A673 (cell line): ENCODE data around the gene C3. TPM values are rescaled to one million over a fixed set of nuclear protein-coding genes. Genes with fewer than 3 reads are reported as not detected.

Experiments
- BruUV-seq: library from RNA; stranded (reverse); fragments of 400-500 nt; replicated peaks from 2 replicates; lab custom pipeline; 2021; lab: Mats Ljungman, UMichigan
- CTCF ChIA-PET: fragments of 300-600 bp; sonication (Branson Sonifier 250); formaldehyde crosslinking; loops from one replicate; lab custom pipeline; 2022; ENCODE audit warnings: antibody characterized with exemption; lab: Charles Lee
- POLR2A ChIA-PET: fragments of 300-600 bp; sonication (Branson Sonifier 250); formaldehyde crosslinking; loops from one replicate; lab custom pipeline; 2022; ENCODE audit warnings: antibody characterized with exemption; ENCODE audit not compliant: low non-redundant PET; lab: Charles Lee
- DNase-seq: peaks from one replicate; pipeline ENCODE4 v3.0.0-alpha.2; 2015; ENCODE audit warnings: low spot score
- H3K27ac ChIP-seq: fragments of 200-600 bp; sonication (generic); 2 replicates; pipeline ENCODE4 v1.5.1; 2016; ENCODE audit warnings: mixed run types, low read depth, mild to moderate bottlenecking, mixed read lengths, antibody characterized with exemption, low read length; ENCODE audit not compliant: poor library complexity, severe bottlenecking
- H3K27me3 ChIP-seq: fragments of 200-600 bp; sonication (generic); replicated peaks from 2 replicates; pipeline ENCODE4 v1.6.1; 2017; ENCODE audit warnings: mixed run types, low read depth, mild to moderate bottlenecking, mixed read lengths, antibody characterized with exemption, low read length; ENCODE audit not compliant: insufficient read depth, poor library complexity
- H3K36me3 ChIP-seq: fragments of 200-600 bp; sonication (generic); 2 replicates; pipeline ENCODE4 v1.6.1; 2016; ENCODE audit warnings: mixed run types, mild to moderate bottlenecking, mixed read lengths, antibody characterized with exemption, low read length; ENCODE audit not compliant: insufficient read depth, poor library complexity, severe bottlenecking
- H3K4me1 ChIP-seq: fragments of 200-600 bp; sonication (generic); 2 replicates; pipeline ENCODE4 v1.6.1; 2017; ENCODE audit warnings: mixed run types, mild to moderate bottlenecking, mixed read lengths, antibody characterized with exemption, low read length; ENCODE audit not compliant: insufficient read depth, poor library complexity, severe bottlenecking
- H3K4me3 ChIP-seq: fragments of 200-600 bp; sonication (generic); 2 replicates; pipeline ENCODE4 v1.5.1; 2016; ENCODE audit warnings: low read depth, mixed run types, mild to moderate bottlenecking, mixed read lengths, low read length; ENCODE audit not compliant: poor library complexity, severe bottlenecking
- H3K9me3 ChIP-seq: fragments of 200-600 bp; sonication (generic); 2 replicates; pipeline ENCODE4 v1.6.1; 2016; ENCODE audit warnings: mixed run types, low read depth, mild to moderate bottlenecking, mixed read lengths, antibody characterized with exemption, low read length; ENCODE audit not compliant: poor library complexity, severe bottlenecking
- EZH2 ChIP-seq: fragments of 200-600 bp; sonication (generic); IDR thresholded peaks from 2 replicates; pipeline ENCODE4 v1.6.1; 2017; ENCODE audit warnings: borderline replicate concordance, low read depth, mild to moderate bottlenecking, mixed read lengths, antibody characterized with exemption, low read length; ENCODE audit not compliant: poor library complexity, severe bottlenecking
- intact Hi-C: fragments of 100-400 bp; cut with micrococcal nuclease; formaldehyde crosslinking; loops from one replicate; pipeline ENCODE4 v1.10.0; 2022; ENCODE audit not compliant: unreplicated experiment
- total RNA-seq: library from RNA; stranded (reverse); gene quantifications from 2 replicates; pipeline ENCODE4 v1.2.3, GENCODE V29; 2021
- TF ChIP-seq, protein P1 (sequence below): fragments of 300-800, 200-600 bp; sonication (generic); conservative IDR thresholded peaks from 2 replicates; pipeline ENCODE4 v1.5.1; 2017; ENCODE audit warnings: low read depth, mild to moderate bottlenecking, antibody characterized with exemption, low read length, moderate library complexity, mixed read lengths

C3 gene
- total RNA-seq, 1 experiment from 2014 or later = 1.8 TPM

DNA sequence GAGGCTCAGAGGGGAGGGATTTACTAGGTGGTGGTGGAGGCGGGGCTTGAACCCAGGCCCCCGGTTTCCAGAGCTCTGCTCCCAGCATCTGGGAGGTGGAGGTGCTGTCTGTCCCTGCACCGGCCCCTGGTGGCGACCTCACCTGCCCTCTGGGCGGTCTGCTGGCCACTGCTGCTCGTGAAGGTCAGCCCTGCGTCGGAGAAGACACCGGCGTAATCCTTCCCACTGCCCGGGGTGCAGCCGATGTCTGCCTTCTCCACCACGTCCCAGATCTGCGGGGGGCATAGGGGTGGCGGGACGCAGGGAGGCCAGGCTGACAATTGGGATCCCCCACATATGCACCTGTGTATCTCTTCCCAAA lies 12.8 kb downstream of the C3 start:
- no peak overlapping the region for H3K4me3 ChIP-seq
- no peak for DNase-seq
- H3K4me1 ChIP-seq = no peaks in the 10 kb centered on the region
- no TSS peak for BruUV-seq
- H3K27me3 ChIP-seq = peaks cover 4% of the 10 kb centered on the region
- no peak overlapping the region for H3K27ac ChIP-seq
- intact Hi-C loops = no loop called here
- TF ChIP-seq, protein P1, sequence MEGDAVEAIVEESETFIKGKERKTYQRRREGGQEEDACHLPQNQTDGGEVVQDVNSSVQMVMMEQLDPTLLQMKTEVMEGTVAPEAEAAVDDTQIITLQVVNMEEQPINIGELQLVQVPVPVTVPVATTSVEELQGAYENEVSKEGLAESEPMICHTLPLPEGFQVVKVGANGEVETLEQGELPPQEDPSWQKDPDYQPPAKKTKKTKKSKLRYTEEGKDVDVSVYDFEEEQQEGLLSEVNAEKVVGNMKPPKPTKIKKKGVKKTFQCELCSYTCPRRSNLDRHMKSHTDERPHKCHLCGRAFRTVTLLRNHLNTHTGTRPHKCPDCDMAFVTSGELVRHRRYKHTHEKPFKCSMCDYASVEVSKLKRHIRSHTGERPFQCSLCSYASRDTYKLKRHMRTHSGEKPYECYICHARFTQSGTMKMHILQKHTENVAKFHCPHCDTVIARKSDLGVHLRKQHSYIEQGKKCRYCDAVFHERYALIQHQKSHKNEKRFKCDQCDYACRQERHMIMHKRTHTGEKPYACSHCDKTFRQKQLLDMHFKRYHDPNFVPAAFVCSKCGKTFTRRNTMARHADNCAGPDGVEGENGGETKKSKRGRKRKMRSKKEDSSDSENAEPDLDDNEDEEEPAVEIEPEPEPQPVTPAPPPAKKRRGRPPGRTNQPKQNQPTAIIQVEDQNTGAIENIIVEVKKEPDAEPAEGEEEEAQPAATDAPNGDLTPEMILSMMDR = no peak
- no peak for TF ChIP-seq EZH2
- no peaks in the 10 kb centered on the region for H3K36me3 ChIP-seq
- ChIA-PET CTCF (no interaction called here), POLR2A (no interaction called here)
- no peaks in the 10 kb centered on the region for H3K9me3 ChIP-seq

DNA sequence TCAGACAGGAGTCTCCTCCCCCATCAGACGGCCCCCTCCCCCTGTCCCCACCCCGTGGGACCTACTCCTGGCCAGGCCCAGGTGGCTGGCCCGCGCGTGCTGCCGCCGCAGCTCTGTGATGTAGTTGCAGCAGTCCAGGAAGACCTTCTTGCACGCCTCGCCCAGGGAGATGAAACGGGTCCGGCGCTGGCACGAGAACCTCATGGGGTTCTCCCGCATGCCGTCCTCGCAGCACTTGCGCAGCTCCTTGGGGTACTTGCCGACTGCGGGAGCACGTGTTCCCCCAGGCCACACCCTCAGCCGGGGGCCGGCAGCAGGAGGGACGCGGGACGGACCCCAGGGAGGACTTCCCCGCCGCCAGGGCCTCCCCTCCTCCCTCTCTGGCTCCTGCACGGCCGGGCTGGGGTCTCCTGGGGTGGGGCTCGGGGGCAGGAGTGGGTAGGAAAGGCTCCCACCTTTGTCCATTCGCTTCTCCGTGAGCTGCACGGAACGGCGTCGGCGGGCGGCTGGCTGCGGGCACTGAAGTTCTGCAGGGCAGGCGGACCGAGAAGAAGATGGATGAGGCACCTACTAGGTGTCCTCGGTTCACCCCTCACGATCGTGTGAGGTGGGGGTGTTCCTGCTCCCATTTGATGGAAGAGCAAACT lies 13.3 kb downstream of the C3 start:
- ChIA-PET CTCF (no interaction called here), POLR2A (no interaction called here)
- intact Hi-C loops = no loop called here
- TF ChIP-seq, protein P1 = no peak
- TF ChIP-seq EZH2 = no peak
- no peaks in the 10 kb centered on the region for H3K36me3 ChIP-seq
- DNase-seq = no peak
- H3K4me3 ChIP-seq = no peak overlapping the region
- BruUV-seq = no TSS peak
- H3K27me3 ChIP-seq = peaks cover 4% of the 10 kb centered on the region
- no peak overlapping the region for H3K27ac ChIP-seq
- H3K4me1 ChIP-seq = no peaks in the 10 kb centered on the region
- H3K9me3 ChIP-seq = no peaks in the 10 kb centered on the region

DNA sequence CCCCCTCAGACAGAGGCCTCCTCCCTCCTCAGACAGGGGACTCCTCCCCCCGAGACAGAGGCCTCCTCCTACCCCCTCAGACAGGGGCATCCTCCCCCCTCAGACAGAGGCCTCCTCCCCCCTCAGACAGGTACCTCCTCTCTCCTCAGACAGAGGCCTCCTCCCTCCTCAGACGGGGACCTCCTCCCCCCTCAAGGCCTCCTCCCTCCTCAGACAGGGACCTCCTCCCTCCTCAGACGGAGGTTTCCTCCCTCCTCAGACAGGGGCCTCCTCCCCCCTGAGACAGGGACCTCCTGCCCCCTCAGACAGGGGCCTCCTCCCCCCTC lies 13.9 kb downstream of the C3 start:
- no peak for DNase-seq
- TF ChIP-seq, protein P1 = no peak
- TF ChIP-seq EZH2 = no peak
- no peak overlapping the region for H3K27ac ChIP-seq
- POLR2A ChIA-PET = no interaction called here
- no peaks in the 10 kb centered on the region for H3K36me3 ChIP-seq
- intact Hi-C loops = no loop called here
- H3K4me1 ChIP-seq = no peaks in the 10 kb centered on the region
- H3K27me3 ChIP-seq = peaks cover 4% of the 10 kb centered on the region
- CTCF ChIA-PET = no interaction called here
- no peak overlapping the region for H3K4me3 ChIP-seq
- H3K9me3 ChIP-seq = no peaks in the 10 kb centered on the region
- no TSS peak for BruUV-seq
